ENCODE results near the gene RCBTB1.

DNA sequence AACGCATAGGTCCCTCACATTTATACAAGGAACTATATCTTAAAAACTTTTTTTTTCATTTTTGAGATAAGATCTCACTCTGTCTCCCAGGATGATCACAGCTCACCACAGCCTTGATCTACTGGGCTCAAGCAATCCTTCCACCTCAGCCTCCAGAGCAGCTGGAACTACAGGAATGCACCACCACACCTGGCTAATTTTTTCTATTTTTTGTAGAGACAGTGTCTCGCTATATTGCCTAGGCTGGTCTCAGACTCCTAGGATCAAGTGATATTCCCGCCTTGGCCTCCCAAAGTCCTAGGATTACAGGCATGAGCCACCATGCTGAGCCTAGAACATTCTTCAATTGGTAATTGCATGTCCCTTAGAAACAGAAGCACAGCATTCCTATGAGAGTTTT, 41.7 kb downstream of the RCBTB1 start:
- TF ChIP-seq, protein P1, sequence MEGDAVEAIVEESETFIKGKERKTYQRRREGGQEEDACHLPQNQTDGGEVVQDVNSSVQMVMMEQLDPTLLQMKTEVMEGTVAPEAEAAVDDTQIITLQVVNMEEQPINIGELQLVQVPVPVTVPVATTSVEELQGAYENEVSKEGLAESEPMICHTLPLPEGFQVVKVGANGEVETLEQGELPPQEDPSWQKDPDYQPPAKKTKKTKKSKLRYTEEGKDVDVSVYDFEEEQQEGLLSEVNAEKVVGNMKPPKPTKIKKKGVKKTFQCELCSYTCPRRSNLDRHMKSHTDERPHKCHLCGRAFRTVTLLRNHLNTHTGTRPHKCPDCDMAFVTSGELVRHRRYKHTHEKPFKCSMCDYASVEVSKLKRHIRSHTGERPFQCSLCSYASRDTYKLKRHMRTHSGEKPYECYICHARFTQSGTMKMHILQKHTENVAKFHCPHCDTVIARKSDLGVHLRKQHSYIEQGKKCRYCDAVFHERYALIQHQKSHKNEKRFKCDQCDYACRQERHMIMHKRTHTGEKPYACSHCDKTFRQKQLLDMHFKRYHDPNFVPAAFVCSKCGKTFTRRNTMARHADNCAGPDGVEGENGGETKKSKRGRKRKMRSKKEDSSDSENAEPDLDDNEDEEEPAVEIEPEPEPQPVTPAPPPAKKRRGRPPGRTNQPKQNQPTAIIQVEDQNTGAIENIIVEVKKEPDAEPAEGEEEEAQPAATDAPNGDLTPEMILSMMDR (IDR thresholded peaks at IDR 0.05; ENCODE audit: poor library complexity, severe bottlenecking), result no peak
- TF ChIP-seq EP300 (conservative IDR thresholded peaks at IDR 0.05; ENCODE audit: poor library complexity, severe bottlenecking) (no peak), TAF1 (IDR thresholded peaks at IDR 0.05; ENCODE audit: low read depth) (no peak), MXI1 (conservative IDR thresholded peaks at IDR 0.05; ENCODE audit: poor library complexity, severe bottlenecking) (no peak), RAD21 (conservative IDR thresholded peaks at IDR 0.05) (no peak), POLR2AphosphoS5 (IDR thresholded peaks at IDR 0.05) (no peak), SMC3 (conservative IDR thresholded peaks at IDR 0.05; ENCODE audit: poor library complexity) (no peak)

All from neural cell (in vitro differentiated cells).